ENCODE results near the gene CDH22.
A peak's percentile ranks its signal among the peaks of the same experiment; 100 is the strongest.

The CDH22 gene

GRCh38 chr20:46270977-46271744, 37.1 kb downstream of the CDH22 start:
- FAIRE-seq: no peak
- no peak for DNase-seq (ENCODE audit: low spot score)

GRCh38 chr20:46269372-46269771, 38.9 kb downstream of the CDH22 start:
- FAIRE-seq: peak; percentile 81
- DNase-seq (ENCODE audit: low spot score): no peak

GRCh38 chr20:46268662-46269061, 39.6 kb downstream of the CDH22 start:
- no peak for DNase-seq (ENCODE audit: low spot score)
- FAIRE-seq: no peak

- DNase-seq (ENCODE audit: low spot score) (no peak), FAIRE-seq (no peak)
These were observed 40.1 kb downstream of the CDH22 start for GRCh38 chr20:46268131-46268614.

- DNase-seq (ENCODE audit: low spot score) (no peak), FAIRE-seq (no peak)
These were observed 40.9 kb downstream of the CDH22 start for GRCh38 chr20:46267108-46268105.

- FAIRE-seq (no peak), DNase-seq (ENCODE audit: low spot score) (no peak)
These were observed 42.8 kb downstream of the CDH22 start for GRCh38 chr20:46265539-46265938.

GRCh38 chr20:46264391-46265266, 43.7 kb downstream of the CDH22 start:
- FAIRE-seq: peak; percentile 96
- no peak for DNase-seq (ENCODE audit: low spot score)

GRCh38 chr20:46261456-46262253, 46.6 kb downstream of the CDH22 start:
- FAIRE-seq (peak; percentile 93), DNase-seq (ENCODE audit: low spot score) (no peak)

- DNase-seq (ENCODE audit: low spot score) (no peak), FAIRE-seq (no peak)
These were observed 47.3 kb downstream of the CDH22 start for GRCh38 chr20:46260936-46261454.

- FAIRE-seq: no peak
- DNase-seq (ENCODE audit: low spot score): no peak
These were observed 47.8 kb downstream of the CDH22 start for GRCh38 chr20:46260480-46260879.

- FAIRE-seq (no peak), DNase-seq (ENCODE audit: low spot score) (no peak)
These were observed 48.9 kb downstream of the CDH22 start for GRCh38 chr20:46259260-46259859.

GRCh38 chr20:46257887-46258286, 50.4 kb downstream of the CDH22 start:
- peak; percentile 82 for FAIRE-seq
- DNase-seq (ENCODE audit: low spot score): no peak

GRCh38 chr20:46256293-46256692, 52.0 kb downstream of the CDH22 start:
- DNase-seq (ENCODE audit: low spot score): no peak
- no peak for FAIRE-seq

GRCh38 chr20:46255440-46256104, 52.7 kb downstream of the CDH22 start:
- peak; percentile 99 for FAIRE-seq
- DNase-seq (ENCODE audit: low spot score): peak; percentile 98

- FAIRE-seq: peak; percentile 37
- DNase-seq (ENCODE audit: low spot score): peak; percentile 67
These were observed 54.9 kb downstream of the CDH22 start for GRCh38 chr20:46253391-46253790.

GRCh38 chr20:46252352-46253091, 55.8 kb downstream of the CDH22 start:
- FAIRE-seq (peak; percentile 59), DNase-seq (ENCODE audit: low spot score) (no peak)

GRCh38 chr20:46251211-46251673, 57.1 kb downstream of the CDH22 start:
- FAIRE-seq (no peak), DNase-seq (ENCODE audit: low spot score) (peak; percentile 58)

- FAIRE-seq (no peak), DNase-seq (ENCODE audit: low spot score) (no peak)
These were observed 57.5 kb downstream of the CDH22 start for GRCh38 chr20:46250772-46251171.

All from urothelium cell line (cell line).